HUES48 (cell line): ENCODE measurements around the gene RPUSD3.
A peak's percentile ranks its signal among the peaks of the same experiment; 100 is the strongest.

Experiments used
- H3K27ac ChIP-seq: one replicate; pipeline ENCODE4 v1.7.0; 2013; ENCODE audit warnings: low read depth, low read length, inconsistent platforms
- H3K27me3 ChIP-seq: 2 replicates; pipeline ENCODE4 v1.6.1; 2013; ENCODE audit warnings: mild to moderate bottlenecking, low read length; ENCODE audit not compliant: control insufficient read depth, insufficient read depth
- H3K36me3 ChIP-seq: 2 replicates; pipeline ENCODE4 v1.6.1; 2013; ENCODE audit warnings: low read length; ENCODE audit not compliant: control insufficient read depth, insufficient read depth
- H3K4me1 ChIP-seq: 2 replicates; pipeline ENCODE4 v1.6.1; 2013; ENCODE audit warnings: mild to moderate bottlenecking, low read length; ENCODE audit not compliant: control insufficient read depth, insufficient read depth
- H3K4me3 ChIP-seq: 2 replicates; pipeline ENCODE4 v1.5.1; 2013; ENCODE audit warnings: mild to moderate bottlenecking, low read depth, low read length
- H3K9ac ChIP-seq: 2 replicates; pipeline ENCODE4 v1.6.1; 2013; ENCODE audit warnings: mild to moderate bottlenecking, low read depth, low read length, moderate library complexity
- H3K9me3 ChIP-seq: 2 replicates; pipeline ENCODE4 v1.6.1; 2013; ENCODE audit warnings: low read length; ENCODE audit not compliant: control insufficient read depth, insufficient read depth

RPUSD3 gene

GRCh38 chr3:9810846-9811245 is 33.0 kb downstream of the RPUSD3 start:
- H3K9me3 ChIP-seq: no peaks in the 10 kb centered on the region
- H3K9ac ChIP-seq: no peak overlapping the region
- peak overlapping the region; percentile 74 for H3K4me3 ChIP-seq
- H3K36me3 ChIP-seq: peaks cover 18% of the 10 kb centered on the region
- peaks cover 16% of the 10 kb centered on the region for H3K27me3 ChIP-seq
- peaks cover 12% of the 10 kb centered on the region; the same call in 1 of the 2 replicates for H3K4me1 ChIP-seq
- H3K27ac ChIP-seq: no peak overlapping the region

- Histone ChIP-seq H3K27ac (no peak overlapping the region), H3K4me3 (peak overlapping the region; percentile 74), H3K9ac (no peak overlapping the region; the same call in 1 of the 2 replicates)
Measured at GRCh38 chr3:9810433-9810770, 33.4 kb downstream of the RPUSD3 start.

GRCh38 chr3:9809615-9810432 is 34.0 kb downstream of the RPUSD3 start, which contains the start of gene TTLL3:
TSS of gene TTLL3 (plus strand) at chr3:9810262. CDS start at chr3:9810662, 400 bp downstream.
- peak within 1 kb of the TSS; percentile 74 for H3K4me3 ChIP-seq

More at GRCh38 chr3:9810433-9810770, 33.4 kb downstream of the RPUSD3 start:
- Histone ChIP-seq H3K4me1 (peaks cover 12% of the 10 kb centered on the region; the same call in 1 of the 2 replicates), H3K27me3 (peaks cover 16% of the 10 kb centered on the region), H3K9me3 (no peaks in the 10 kb centered on the region), H3K36me3 (peaks cover 23% of the 10 kb centered on the region)

DNA sequence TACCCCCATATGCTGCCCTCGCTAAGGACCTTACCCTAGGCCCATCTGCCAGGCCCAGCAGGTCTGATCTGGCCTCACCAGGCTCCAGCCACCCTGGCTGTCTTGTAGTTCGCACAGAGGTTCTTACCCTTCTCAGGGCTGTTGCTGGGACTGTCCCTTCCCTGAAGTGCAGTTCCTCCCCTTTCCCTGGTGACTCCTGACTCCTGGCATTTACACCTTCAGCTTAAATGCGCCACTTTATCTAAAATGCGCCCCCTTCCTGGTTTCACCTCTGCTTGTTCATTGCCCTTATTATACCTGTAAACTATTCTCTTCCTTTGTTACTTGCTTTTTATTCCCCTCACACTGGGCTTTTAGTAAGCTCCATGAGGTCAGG is 34.6 kb downstream of the RPUSD3 start:
- Histone ChIP-seq H3K9me3 (no peaks in the 10 kb centered on the region), H3K36me3 (peaks cover 35% of the 10 kb centered on the region), H3K27ac (peak overlapping the region; percentile 41), H3K4me3 (peak overlapping the region; percentile 74), H3K9ac (no peak overlapping the region; the same call in 1 of the 2 replicates), H3K4me1 (peaks cover 12% of the 10 kb centered on the region; the same call in 1 of the 2 replicates), H3K27me3 (peaks cover 16% of the 10 kb centered on the region)

More at GRCh38 chr3:9809615-9810432, 34.0 kb downstream of the RPUSD3 start, which contains the start of gene TTLL3:
- Histone ChIP-seq H3K4me1 (peaks cover 12% of the 10 kb centered on the region; the same call in 1 of the 2 replicates), H3K27ac (peak within 1 kb of the TSS; percentile 41), H3K27me3 (peaks cover 16% of the 10 kb centered on the region), H3K9me3 (no peaks in the 10 kb centered on the region), H3K36me3 (peaks cover 29% of the 10 kb centered on the region), H3K9ac (peak within 1 kb of the TSS; percentile 70)

DNA sequence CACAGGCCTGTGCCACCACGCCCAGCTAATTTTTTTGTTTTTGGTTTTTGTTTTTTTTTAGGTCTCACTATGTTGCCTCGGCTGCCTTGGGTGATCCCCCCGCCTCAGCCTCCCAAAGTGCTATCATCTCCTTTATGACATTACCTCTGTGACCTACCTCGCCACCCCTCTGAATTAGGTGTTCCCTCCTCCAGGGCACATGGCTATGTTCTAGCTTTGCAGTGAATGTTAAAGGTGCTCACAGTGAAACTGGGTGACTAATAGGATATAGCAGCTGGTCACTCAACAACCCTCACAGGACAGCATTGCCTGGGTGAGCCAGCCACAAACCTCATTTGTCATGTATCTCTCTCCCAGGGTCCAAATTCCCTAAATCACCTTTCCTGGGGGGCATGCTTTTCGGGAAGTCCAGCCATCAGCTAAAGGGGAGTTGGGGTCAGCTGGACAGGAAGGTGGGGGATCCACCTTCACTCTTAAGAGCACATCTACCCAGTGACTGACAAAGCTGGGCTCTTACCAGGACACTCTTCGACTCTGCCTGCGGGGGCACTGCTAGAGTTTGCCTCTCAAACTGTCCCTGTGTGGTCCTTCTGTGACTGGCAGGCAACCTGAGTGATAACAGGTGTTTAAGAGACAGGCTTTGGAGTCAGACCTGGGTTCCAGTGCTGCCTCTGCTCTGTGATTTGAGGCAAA is 35.3 kb downstream of the RPUSD3 start:
- H3K4me1 ChIP-seq: peaks cover 12% of the 10 kb centered on the region; the same call in 1 of the 2 replicates
- no peak overlapping the region for H3K9ac ChIP-seq
- no peaks in the 10 kb centered on the region for H3K9me3 ChIP-seq
- peaks cover 42% of the 10 kb centered on the region for H3K36me3 ChIP-seq
- peaks cover 16% of the 10 kb centered on the region for H3K27me3 ChIP-seq
- no peak overlapping the region for H3K4me3 ChIP-seq
- peak overlapping the region; percentile 40 for H3K27ac ChIP-seq

DNA sequence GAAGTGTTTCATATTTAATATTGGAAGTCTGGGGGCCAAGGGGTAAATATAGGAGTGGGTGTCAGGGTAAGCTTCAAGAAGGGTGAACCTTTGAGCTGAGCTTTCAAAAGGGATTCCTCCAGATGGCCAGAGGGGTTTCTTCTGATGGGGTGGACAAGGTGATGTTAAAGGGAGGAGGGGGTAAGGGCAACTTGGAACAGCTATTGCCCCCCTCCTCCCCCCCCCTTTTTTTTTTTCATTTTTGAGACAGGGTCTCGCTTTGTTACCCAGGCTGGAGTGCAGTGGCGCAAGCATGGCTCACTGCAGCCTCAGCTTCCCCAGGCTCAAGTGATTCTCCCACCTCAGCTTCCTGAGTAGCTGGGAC is 35.8 kb downstream of the RPUSD3 start:
- Histone ChIP-seq H3K9ac (no peak overlapping the region), H3K9me3 (no peaks in the 10 kb centered on the region), H3K4me1 (peaks cover 12% of the 10 kb centered on the region; the same call in 1 of the 2 replicates), H3K27ac (no peak overlapping the region), H3K36me3 (peaks cover 47% of the 10 kb centered on the region), H3K27me3 (peaks cover 16% of the 10 kb centered on the region), H3K4me3 (no peak overlapping the region)

GRCh38 chr3:9806688-9807589 is 36.9 kb downstream of the RPUSD3 start:
- Histone ChIP-seq H3K27ac (peak overlapping the region; percentile 18), H3K27me3 (peaks cover 16% of the 10 kb centered on the region)

DNA sequence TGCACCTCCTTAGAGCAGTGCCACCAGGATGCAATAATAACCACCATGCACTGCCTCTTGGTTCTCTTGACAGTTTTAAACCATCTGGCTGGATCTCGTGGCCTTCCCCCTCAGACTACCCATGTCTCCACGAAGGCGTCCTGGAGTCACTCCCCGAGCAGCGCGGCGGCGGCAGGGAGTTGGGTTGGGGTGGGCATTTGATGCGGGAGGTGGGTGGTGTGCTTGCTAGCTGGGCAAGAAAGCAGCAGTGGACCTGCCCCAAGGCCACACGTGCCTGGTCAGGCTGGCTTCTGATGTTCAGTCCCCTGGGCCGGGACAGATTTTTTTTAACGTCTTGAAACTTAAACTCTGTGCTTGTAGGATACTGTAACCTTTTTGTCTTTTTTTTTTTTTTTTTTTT is 37.7 kb downstream of the RPUSD3 start:
- Histone ChIP-seq H3K27me3 (peaks cover 8% of the 10 kb centered on the region), H3K4me3 (no peak overlapping the region), H3K9ac (no peak overlapping the region), H3K36me3 (peaks cover 58% of the 10 kb centered on the region), H3K27ac (peak overlapping the region; percentile 18), H3K9me3 (no peaks in the 10 kb centered on the region), H3K4me1 (peaks cover 12% of the 10 kb centered on the region; the same call in 1 of the 2 replicates)

More at GRCh38 chr3:9806688-9807589, 36.9 kb downstream of the RPUSD3 start:
- Histone ChIP-seq H3K9me3 (no peaks in the 10 kb centered on the region), H3K4me1 (peaks cover 12% of the 10 kb centered on the region; the same call in 1 of the 2 replicates), H3K9ac (no peak overlapping the region), H3K4me3 (no peak overlapping the region), H3K36me3 (peaks cover 51% of the 10 kb centered on the region)

GRCh38 chr3:9804996-9805395 is 38.8 kb downstream of the RPUSD3 start:
- H3K9ac ChIP-seq: no peak overlapping the region
- no peak overlapping the region for H3K27ac ChIP-seq
- H3K4me1 ChIP-seq: peaks cover 7% of the 10 kb centered on the region; the same call in 1 of the 2 replicates
- no peaks in the 10 kb centered on the region for H3K27me3 ChIP-seq
- H3K9me3 ChIP-seq: no peaks in the 10 kb centered on the region
- H3K4me3 ChIP-seq: no peak overlapping the region
- H3K36me3 ChIP-seq: peaks cover 69% of the 10 kb centered on the region

DNA sequence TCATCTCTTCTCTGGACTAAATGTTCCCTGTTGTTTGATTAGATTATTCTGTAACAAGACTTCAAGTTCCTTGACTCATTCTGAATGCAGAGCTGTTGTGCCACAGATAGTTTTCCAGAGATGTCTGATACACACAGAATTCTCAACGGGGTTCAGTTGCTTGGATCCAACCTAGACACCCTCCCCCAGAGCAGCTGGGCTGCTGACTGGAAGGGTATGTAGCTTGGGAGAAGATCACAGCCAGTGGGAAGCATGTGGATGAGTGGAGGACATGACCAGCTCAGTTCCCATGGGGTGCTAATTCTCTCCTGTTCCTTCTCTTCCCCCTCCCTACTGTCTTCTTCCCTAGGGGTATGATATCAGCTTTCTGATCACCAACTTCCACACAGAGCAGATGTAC is 40.3 kb downstream of the RPUSD3 start:
- Histone ChIP-seq H3K9ac (no peak overlapping the region), H3K27me3 (no peaks in the 10 kb centered on the region), H3K9me3 (no peaks in the 10 kb centered on the region), H3K36me3 (peaks cover 84% of the 10 kb centered on the region), H3K4me3 (no peak overlapping the region), H3K4me1 (no peaks in the 10 kb centered on the region), H3K27ac (no peak overlapping the region)
